Epithelial cell of esophagus (primary cell): ENCODE results near the gene NDE1.
A peak's percentile ranks its signal among the peaks of the same experiment; 100 is the strongest.
"Not testable (repeated sequence)": the region's sequence is repeated elsewhere in the genome, so short reads cannot be mapped to it uniquely, and the experiment has no call there.

Experiments
- DNase-seq: peaks from one replicate; pipeline ENCODE4 v3.0.0; 2010; ENCODE audit warnings: low read depth
- H3K4me3 ChIP-seq: 2 replicates; pipeline ENCODE4 v1.5.1; 2011; ENCODE audit warnings: mild to moderate bottlenecking, low read length, control low read depth
- CTCF ChIP-seq: IDR thresholded peaks from 2 replicates; pipeline ENCODE4 v1.5.1; 2011; ENCODE audit warnings: low read depth, mild to moderate bottlenecking, low read length, control low read depth, inconsistent platforms; ENCODE audit not compliant: insufficient read depth; ENCODE audit errors: missing control alignments

The NDE1 gene

GRCh38 chr16:15671530-15672117 lies 21.6 kb downstream of the NDE1 start:
- TF ChIP-seq CTCF: no peak
- H3K4me3 ChIP-seq: no peak overlapping the region

GRCh38 chr16:15672127-15672513 lies 22.1 kb downstream of the NDE1 start:
- DNase-seq, H3K4me3 ChIP-seq: not testable (repeated sequence)

More at GRCh38 chr16:15671530-15672117, 21.6 kb downstream of the NDE1 start:
- no peak for DNase-seq

GRCh38 chr16:15672514-15673167 lies 22.6 kb downstream of the NDE1 start:
- DNase-seq: peak; percentile 99
- no peak for TF ChIP-seq CTCF
- no peak overlapping the region for H3K4me3 ChIP-seq

- no peak for DNase-seq
- H3K4me3 ChIP-seq: no peak overlapping the region
- TF ChIP-seq CTCF: no peak
Measured at GRCh38 chr16:15674571-15674970, 24.5 kb downstream of the NDE1 start.

- TF ChIP-seq CTCF: no peak
- no peak overlapping the region for H3K4me3 ChIP-seq
- no peak for DNase-seq
Measured at GRCh38 chr16:15676506-15676905, 26.5 kb downstream of the NDE1 start.

GRCh38 chr16:15677447-15677846 lies 27.4 kb downstream of the NDE1 start:
- H3K4me3 ChIP-seq: no peak overlapping the region
- no peak for DNase-seq
- no peak for TF ChIP-seq CTCF

GRCh38 chr16:15682105-15682570 lies 32.1 kb downstream of the NDE1 start:
- H3K4me3 ChIP-seq: no peak overlapping the region
- TF ChIP-seq CTCF: peak; percentile 67
- DNase-seq: peak; percentile 84
